PC-9 (cell line): ENCODE data around the gene RPS2. TPM values are rescaled to one million over a fixed set of nuclear protein-coding genes. Genes with fewer than 3 reads are reported as not detected.

Experiments
- BruUV-seq: library from RNA; stranded (reverse); fragments of 400-500 nt; replicated peaks from 2 replicates; lab custom pipeline; 2021; lab: Mats Ljungman, UMichigan
- CTCF ChIA-PET: fragments of 300-600 bp; sonication (Branson Sonifier 250); formaldehyde crosslinking; loops from one replicate; lab custom pipeline; 2022; ENCODE audit warnings: antibody characterized with exemption; lab: Charles Lee
- POLR2A ChIA-PET: fragments of 300-600 bp; sonication (Branson Sonifier 250); formaldehyde crosslinking; loops from one replicate; lab custom pipeline; 2022; ENCODE audit warnings: antibody characterized with exemption; ENCODE audit not compliant: unreplicated experiment; lab: Charles Lee
- DNase-seq, 2 experiments: peaks; one replicate each; pipeline versions ENCODE4 v3.0.0 to v3.0.0-alpha.2; 2015 to 2022; ENCODE audit warnings: mixed read lengths in 1 of 2
- H2AFZ ChIP-seq: fragments of 200-600 bp; sonication (generic); 2 replicates; pipeline ENCODE4 v1.8.1; 2017; ENCODE audit warnings: antibody characterized with exemption
- H3F3A ChIP-seq: fragments of 200-600 bp; sonication (generic); 2 replicates; pipeline ENCODE4 v1.8.1; 2017; ENCODE audit warnings: antibody characterized with exemption, mild to moderate bottlenecking, low read depth; ENCODE audit not compliant: insufficient read depth
- H3K27ac ChIP-seq: fragments of 200-600 bp; sonication (generic); 2 replicates; pipeline ENCODE4 v1.6.1; 2016; ENCODE audit warnings: mixed run types
- H3K27me3 ChIP-seq: fragments of 200-600 bp; sonication (generic); 2 replicates; pipeline ENCODE4 v1.6.1; 2016; ENCODE audit warnings: low read depth, mixed run types; ENCODE audit not compliant: insufficient read depth
- H3K36me3 ChIP-seq: fragments of 200-600 bp; sonication (generic); 2 replicates; pipeline ENCODE4 v1.6.1; 2016; ENCODE audit warnings: low read depth, mixed run types
- H3K4me1 ChIP-seq: fragments of 200-600 bp; sonication (generic); replicated peaks from 2 replicates; pipeline ENCODE4 v1.6.1; 2016; ENCODE audit warnings: mixed run types; ENCODE audit not compliant: insufficient read depth
- H3K4me2 ChIP-seq: fragments of 200-600 bp; sonication (generic); 2 replicates; pipeline ENCODE4 v1.6.1; 2017; ENCODE audit warnings: mixed run types
- H3K4me3 ChIP-seq: fragments of 200-600 bp; sonication (generic); 2 replicates; pipeline ENCODE4 v1.6.1; 2016; ENCODE audit warnings: mixed run types
- H3K79me2 ChIP-seq: fragments of 200-600 bp; sonication (generic); 2 replicates; pipeline ENCODE4 v1.6.1; 2017; ENCODE audit warnings: low read depth, mixed run types
- H3K9me2 ChIP-seq: fragments of 200-600 bp; sonication (generic); 2 replicates; pipeline ENCODE4 v1.8.1; 2017; ENCODE audit warnings: mild to moderate bottlenecking; ENCODE audit not compliant: insufficient read depth
- H3K9me3 ChIP-seq: fragments of 200-600 bp; sonication (generic); 2 replicates; pipeline ENCODE4 v1.8.1; 2016; ENCODE audit warnings: low read depth; ENCODE audit not compliant: insufficient read depth
- H4K20me1 ChIP-seq: fragments of 200-600 bp; sonication (generic); 2 replicates; pipeline ENCODE4 v1.8.1; 2017; ENCODE audit not compliant: insufficient read depth
- EZH2 ChIP-seq: fragments of 200-600 bp; sonication (generic); IDR thresholded peaks from 2 replicates; pipeline ENCODE4 v1.8.0; 2017; ENCODE audit warnings: antibody characterized with exemption, low read depth
- intact Hi-C: fragments of 100-400 bp; cut with micrococcal nuclease; formaldehyde crosslinking; loops from one replicate; pipeline ENCODE4 v1.10.0; 2022; ENCODE audit not compliant: unreplicated experiment
- total RNA-seq: library from RNA; stranded (reverse); gene quantifications from 2 replicates; pipeline ENCODE4 v1.2.3, GENCODE V29; 2021
- TF ChIP-seq, protein P1 (sequence below): fragments of 200-600 bp; sonication (generic); conservative IDR thresholded peaks from 2 replicates; pipeline ENCODE4 v1.6.1; 2017; ENCODE audit warnings: mixed run types, antibody characterized with exemption, mild to moderate bottlenecking, moderate library complexity

The RPS2 gene
- total RNA-seq, 1 experiment from 2014 or later: 3,808 TPM

DNA sequence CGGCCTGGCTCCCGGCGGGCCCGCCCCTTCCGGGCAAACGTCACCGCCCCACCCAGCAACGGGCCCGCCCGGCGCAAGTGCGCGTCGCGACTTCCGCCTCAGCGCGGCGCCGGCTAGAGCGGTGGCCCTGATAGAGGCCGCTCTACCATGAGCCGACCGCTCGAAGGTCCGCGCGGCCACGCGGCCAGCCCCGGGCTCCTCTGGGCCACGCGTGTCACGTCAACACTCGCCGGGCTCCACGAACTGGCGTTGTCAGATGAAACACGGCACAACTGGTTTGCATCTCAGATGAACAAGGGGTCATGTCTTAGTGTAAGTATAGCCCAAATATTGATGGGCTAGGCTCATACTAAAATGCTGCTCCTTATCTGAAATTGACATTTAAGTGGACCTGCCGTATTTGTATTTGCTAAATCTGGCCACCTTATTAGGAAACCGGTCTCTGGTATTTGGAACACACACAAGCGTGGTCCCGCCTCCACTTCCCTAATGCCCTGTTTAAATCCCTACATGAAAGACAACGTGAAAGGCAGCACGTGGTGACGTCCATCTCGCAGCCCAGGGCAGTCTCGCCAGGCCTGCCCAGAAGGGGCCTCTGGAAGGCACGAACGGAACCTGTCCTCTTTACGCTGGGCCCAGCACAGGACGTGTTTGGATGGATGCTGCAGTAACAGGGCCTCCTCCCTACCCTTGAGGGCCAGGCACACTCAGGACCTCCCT is 45.3 kb upstream of the RPS2 start, which contains the start of gene ZNF598:
TSS of gene ZNF598 (minus strand) at position 31 of the 720 bp plus-strand sequence.
- peaks cover 54% of the 10 kb centered on the region for H3K79me2 ChIP-seq
- intact Hi-C loops: loop anchor here (2.0 to 10.0 kb wide), 2 partner anchors 25 to 245 kb away; partner anchors contain the start of genes ECI1 and GFER

DNA sequence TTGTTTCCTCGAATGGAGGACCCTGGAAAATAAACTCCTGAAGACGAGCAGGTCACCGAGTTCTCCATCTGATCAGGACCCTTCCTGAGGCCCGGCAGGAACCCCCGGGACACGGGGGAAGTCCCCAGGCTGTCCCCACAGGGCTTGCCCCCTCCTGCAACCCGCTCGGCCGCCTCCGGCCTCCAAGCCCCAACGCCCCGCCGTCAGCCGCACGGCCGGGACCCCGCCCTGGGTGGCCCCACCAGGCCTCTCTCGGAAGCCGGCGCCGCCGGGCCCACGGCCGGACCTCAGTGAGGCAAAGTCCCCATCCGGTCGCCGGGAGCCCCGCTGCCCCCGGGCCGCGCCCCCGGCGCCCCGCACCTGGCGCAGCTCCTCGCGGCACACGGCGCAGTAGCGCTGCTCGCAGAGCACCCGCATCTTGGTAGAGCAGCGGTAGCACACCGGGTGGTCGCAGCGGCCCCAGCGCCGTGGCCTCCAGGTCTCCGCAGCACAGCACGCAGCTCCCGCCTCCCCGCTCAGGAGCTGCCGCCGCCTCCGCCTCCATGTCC is 44.6 kb upstream of the RPS2 start:
- no peak for DNase-seq

More for the DNA sequence above, 45.3 kb upstream of the RPS2 start, which contains the start of gene ZNF598:
- H3K4me1 ChIP-seq: peaks cover 27% of the 10 kb centered on the region
- H3K9me3 ChIP-seq: no peaks in the 10 kb centered on the region
- H3K36me3 ChIP-seq: no peaks in the 10 kb centered on the region
- H3K4me2 ChIP-seq: peak within 1 kb of the TSS; percentile 97
- peaks cover 31% of the 10 kb centered on the region for H4K20me1 ChIP-seq
- no peaks in the 10 kb centered on the region for H3K27me3 ChIP-seq
- peak within 1 kb of the TSS; percentile 88 for H3K4me3 ChIP-seq
- peak; percentile 52 to 82 for DNase-seq
- H3K27ac ChIP-seq: peak within 1 kb of the TSS; percentile 86
- TF ChIP-seq, protein P1, sequence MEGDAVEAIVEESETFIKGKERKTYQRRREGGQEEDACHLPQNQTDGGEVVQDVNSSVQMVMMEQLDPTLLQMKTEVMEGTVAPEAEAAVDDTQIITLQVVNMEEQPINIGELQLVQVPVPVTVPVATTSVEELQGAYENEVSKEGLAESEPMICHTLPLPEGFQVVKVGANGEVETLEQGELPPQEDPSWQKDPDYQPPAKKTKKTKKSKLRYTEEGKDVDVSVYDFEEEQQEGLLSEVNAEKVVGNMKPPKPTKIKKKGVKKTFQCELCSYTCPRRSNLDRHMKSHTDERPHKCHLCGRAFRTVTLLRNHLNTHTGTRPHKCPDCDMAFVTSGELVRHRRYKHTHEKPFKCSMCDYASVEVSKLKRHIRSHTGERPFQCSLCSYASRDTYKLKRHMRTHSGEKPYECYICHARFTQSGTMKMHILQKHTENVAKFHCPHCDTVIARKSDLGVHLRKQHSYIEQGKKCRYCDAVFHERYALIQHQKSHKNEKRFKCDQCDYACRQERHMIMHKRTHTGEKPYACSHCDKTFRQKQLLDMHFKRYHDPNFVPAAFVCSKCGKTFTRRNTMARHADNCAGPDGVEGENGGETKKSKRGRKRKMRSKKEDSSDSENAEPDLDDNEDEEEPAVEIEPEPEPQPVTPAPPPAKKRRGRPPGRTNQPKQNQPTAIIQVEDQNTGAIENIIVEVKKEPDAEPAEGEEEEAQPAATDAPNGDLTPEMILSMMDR: no peak
- TF ChIP-seq EZH2: no peak
- H2AFZ ChIP-seq: peak within 1 kb of the TSS; percentile 92
- ChIA-PET POLR2A (no interaction called here), CTCF (no interaction called here)
- H3F3A ChIP-seq: peaks cover 22% of the 10 kb centered on the region
- no peaks in the 10 kb centered on the region for H3K9me2 ChIP-seq
- BruUV-seq: TSS peak; percentile 94

More for the DNA sequence above, 44.6 kb upstream of the RPS2 start:
- no peaks in the 10 kb centered on the region for H3K36me3 ChIP-seq
- peak overlapping the region; percentile 13; the same call in 1 of the 2 replicates for H3K27ac ChIP-seq
- no peaks in the 10 kb centered on the region for H3K9me3 ChIP-seq
- POLR2A ChIA-PET: interaction anchor here (0.9 to 1.4 kb wide), 2 partner anchors 16 to 146 kb away, joined by 5 to 16 read pairs; partner anchors contain the start of gene TRAF7
- no peaks in the 10 kb centered on the region for H3K27me3 ChIP-seq
- peaks cover 62% of the 10 kb centered on the region for H3K79me2 ChIP-seq
- BruUV-seq: no TSS peak
- CTCF ChIA-PET: no interaction called here
- peak overlapping the region; percentile 88 for H3K4me3 ChIP-seq
- peak overlapping the region; percentile 71; the same call in 1 of the 2 replicates for H2AFZ ChIP-seq
- H3K4me2 ChIP-seq: peak overlapping the region; percentile 95
- peaks cover 17% of the 10 kb centered on the region; the same call in 1 of the 2 replicates for H3F3A ChIP-seq
- TF ChIP-seq EZH2: no peak
- TF ChIP-seq, protein P1: no peak
- peaks cover 20% of the 10 kb centered on the region for H3K4me1 ChIP-seq
- H3K9me2 ChIP-seq: no peaks in the 10 kb centered on the region
- intact Hi-C loops: loop anchor here (2.0 to 10.0 kb wide), 2 partner anchors 24 to 246 kb away; partner anchors contain the start of genes ECI1 and GFER
- peaks cover 37% of the 10 kb centered on the region for H4K20me1 ChIP-seq
